HL-60 (cell line): ENCODE measurements around the gene LGALS12.

Experiments used
- CTCF ChIP-seq: IDR thresholded peaks from one replicate; pipeline ENCODE4 v1.5.1; 2011; ENCODE audit warnings: low read length, control low read depth, inconsistent platforms; ENCODE audit not compliant: insufficient read depth
- GABPA ChIP-seq: IDR thresholded peaks from 2 replicates; pipeline ENCODE4 v1.6.1; 2012; ENCODE audit warnings: low read depth
- POLR2AphosphoS5 ChIP-seq: IDR thresholded peaks from 2 replicates; pipeline ENCODE4 v1.6.1; 2012; ENCODE audit warnings: low read depth
- REST ChIP-seq: IDR thresholded peaks from 2 replicates; pipeline ENCODE4 v1.6.1; 2012; ENCODE audit warnings: low read depth; ENCODE audit not compliant: insufficient replicate concordance

GRCh38 chr11:63510360-63511047 lies 4.6 kb downstream of the LGALS12 start:
- TF ChIP-seq GABPA (no peak), CTCF (no peak), REST (no peak), POLR2AphosphoS5 (no peak)
